ENCODE data around the gene GADD45GIP1.
A peak's percentile ranks its signal among the peaks of the same experiment; 100 is the strongest.
"Not testable (repeated sequence)": the region's sequence is repeated elsewhere in the genome, so short reads cannot be mapped to it uniquely, and the experiment has no call there.

Gene GADD45GIP1

DNA sequence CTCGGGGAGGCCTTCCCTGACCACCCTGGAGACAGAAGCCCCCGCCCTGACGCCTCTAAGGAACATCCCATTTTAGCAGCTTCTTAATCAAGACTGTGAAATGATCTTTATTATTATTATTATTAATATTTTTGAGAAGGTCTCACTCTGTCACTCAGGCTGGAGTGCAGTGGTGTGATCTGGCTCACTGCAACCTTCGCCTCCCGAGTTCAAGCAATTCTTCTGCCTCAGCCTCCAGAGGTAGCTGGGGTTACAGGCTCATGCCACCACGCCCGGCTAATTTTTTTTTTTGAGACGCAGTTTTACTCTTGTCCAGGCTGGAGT is 8.8 kb upstream of the GADD45GIP1 start:
- no peaks in the 10 kb centered on the region for H3K9me3 ChIP-seq (ENCODE audit: control insufficient read depth, insufficient read depth, low read length)
- peak overlapping the region; percentile 74 for H3K4me2 ChIP-seq (ENCODE audit: low read length)
- H3K9me2 ChIP-seq (replicated peaks; ENCODE audit: control insufficient read depth, low read length): no peaks in the 10 kb centered on the region
- H3K27ac ChIP-seq (ENCODE audit: low read depth, low read length): no peak overlapping the region
- H3K4me1 ChIP-seq (ENCODE audit: control insufficient read depth, low read length): peaks cover 14% of the 10 kb centered on the region
- H3F3A ChIP-seq (ENCODE audit: control insufficient read depth, insufficient read depth): no peaks in the 10 kb centered on the region
- H3K4me3 ChIP-seq (ENCODE audit: low read length): peak overlapping the region; percentile 70
- no peaks in the 10 kb centered on the region for H3K36me3 ChIP-seq (ENCODE audit: control insufficient read depth, low read length)
- no peaks in the 10 kb centered on the region for H3K27me3 ChIP-seq (ENCODE audit: control insufficient read depth, low read length)
- TF ChIP-seq CTCF (IDR thresholded peaks at IDR 0.05; ENCODE audit: low read depth, low read length, poor library complexity, severe bottlenecking): no peak
- TF ChIP-seq EZH2phosphoT487 (IDR thresholded peaks at IDR 0.05; ENCODE audit: borderline replicate concordance, low read length): no peak
- H4K20me1 ChIP-seq (ENCODE audit: control insufficient read depth, insufficient read depth, low read depth, low read length): no peaks in the 10 kb centered on the region
- H3K79me2 ChIP-seq (ENCODE audit: control insufficient read depth, low read length): no peaks in the 10 kb centered on the region

- Histone ChIP-seq H4K20me1 (ENCODE audit: control insufficient read depth, insufficient read depth, low read depth, low read length) (no peaks in the 10 kb centered on the region), H3K4me2 (ENCODE audit: low read length) (peak overlapping the region; percentile 74), H3F3A (ENCODE audit: control insufficient read depth, insufficient read depth) (no peaks in the 10 kb centered on the region), H3K27ac (ENCODE audit: low read depth, low read length) (peak overlapping the region; percentile 38), H3K36me3 (ENCODE audit: control insufficient read depth, low read length) (no peaks in the 10 kb centered on the region), H3K79me2 (ENCODE audit: control insufficient read depth, low read length) (no peaks in the 10 kb centered on the region), H3K4me1 (ENCODE audit: control insufficient read depth, low read length) (peaks cover 14% of the 10 kb centered on the region), H3K27me3 (ENCODE audit: control insufficient read depth, low read length) (no peaks in the 10 kb centered on the region), H3K4me3 (ENCODE audit: low read length) (peak overlapping the region; percentile 70), H3K9me2 (replicated peaks; ENCODE audit: control insufficient read depth, low read length) (no peaks in the 10 kb centered on the region), H3K9me3 (ENCODE audit: control insufficient read depth, insufficient read depth, low read length) (no peaks in the 10 kb centered on the region)
- peak; percentile 99 for TF ChIP-seq CTCF (IDR thresholded peaks at IDR 0.05; ENCODE audit: low read depth, low read length, poor library complexity, severe bottlenecking)
- TF ChIP-seq EZH2phosphoT487 (IDR thresholded peaks at IDR 0.05; ENCODE audit: borderline replicate concordance, low read length): no peak
Measured at GRCh38 chr19:12965017-12965811, 8.2 kb upstream of the GADD45GIP1 start.

GRCh38 chr19:12959481-12959880 is 2.5 kb upstream of the GADD45GIP1 start:
- Histone ChIP-seq H3K4me3 (ENCODE audit: low read length) (no peak overlapping the region), H3K4me2 (ENCODE audit: low read length) (no peak overlapping the region), H3K27me3 (ENCODE audit: control insufficient read depth, low read length) (no peaks in the 10 kb centered on the region), H3K27ac (ENCODE audit: low read depth, low read length) (no peak overlapping the region), H3K36me3 (ENCODE audit: control insufficient read depth, low read length) (peaks cover 22% of the 10 kb centered on the region), H4K20me1 (ENCODE audit: control insufficient read depth, insufficient read depth, low read depth, low read length) (no peaks in the 10 kb centered on the region), H3K9me2 (replicated peaks; ENCODE audit: control insufficient read depth, low read length) (no peaks in the 10 kb centered on the region), H3F3A (ENCODE audit: control insufficient read depth, insufficient read depth) (peaks cover 9% of the 10 kb centered on the region), H3K9me3 (ENCODE audit: control insufficient read depth, insufficient read depth, low read length) (no peaks in the 10 kb centered on the region), H3K79me2 (ENCODE audit: control insufficient read depth, low read length) (peaks cover 36% of the 10 kb centered on the region), H3K4me1 (ENCODE audit: control insufficient read depth, low read length) (peaks cover 22% of the 10 kb centered on the region)
- TF ChIP-seq EZH2phosphoT487 (IDR thresholded peaks at IDR 0.05; ENCODE audit: borderline replicate concordance, low read length): no peak
- TF ChIP-seq CTCF (IDR thresholded peaks at IDR 0.05; ENCODE audit: low read depth, low read length, poor library complexity, severe bottlenecking): no peak

DNA sequence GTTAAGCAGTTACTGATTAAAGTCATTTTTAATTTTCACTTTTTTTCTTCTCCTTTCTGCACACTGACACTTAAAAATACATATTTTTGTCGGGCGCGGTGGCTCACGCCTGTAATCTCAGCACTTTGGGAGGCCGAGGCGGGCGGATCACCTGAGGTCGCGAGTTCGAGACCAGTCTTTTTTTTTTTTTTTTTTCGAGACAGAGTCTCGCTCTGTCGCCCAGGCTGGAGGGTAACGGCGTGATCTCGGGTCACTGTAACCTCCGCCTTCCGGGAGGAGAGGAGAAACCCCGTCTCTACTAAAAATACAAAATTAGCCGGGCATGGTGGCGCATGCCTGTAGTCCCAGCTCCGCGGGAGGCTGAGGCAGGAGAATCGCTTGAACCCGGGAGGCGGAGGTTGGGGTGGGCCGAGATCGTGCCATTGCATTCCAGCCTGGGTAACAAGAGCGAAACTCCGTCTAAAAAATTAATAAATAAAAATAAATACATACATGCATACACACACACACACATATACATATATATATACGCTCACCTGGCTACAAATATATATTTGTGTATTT is 448 bp upstream of the GADD45GIP1 start:
- H3K4me2 ChIP-seq (ENCODE audit: low read length): peak overlapping the region; percentile 77
- peaks cover 28% of the 10 kb centered on the region for H3F3A ChIP-seq (ENCODE audit: control insufficient read depth, insufficient read depth)
- H3K4me1 ChIP-seq (ENCODE audit: control insufficient read depth, low read length): peaks cover 37% of the 10 kb centered on the region
- peak overlapping the region; percentile 54 for H3K27ac ChIP-seq (ENCODE audit: low read depth, low read length)
- H3K4me3 ChIP-seq (ENCODE audit: low read length): peak overlapping the region; percentile 96
- peaks cover 41% of the 10 kb centered on the region for H3K36me3 ChIP-seq (ENCODE audit: control insufficient read depth, low read length)
- H3K9me3 ChIP-seq (ENCODE audit: control insufficient read depth, insufficient read depth, low read length); H3K9me2 ChIP-seq (replicated peaks; ENCODE audit: control insufficient read depth, low read length); H3K27me3 ChIP-seq (ENCODE audit: control insufficient read depth, low read length); H4K20me1 ChIP-seq (ENCODE audit: control insufficient read depth, insufficient read depth, low read depth, low read length): not testable (repeated sequence)
- H3K79me2 ChIP-seq (ENCODE audit: control insufficient read depth, low read length): peaks cover 54% of the 10 kb centered on the region
